AG04449 (cell line): Measurements from ENCODE around the gene PGAP6.
"Not testable (repeated sequence)": the region's sequence is repeated elsewhere in the genome, so short reads cannot be mapped to it uniquely, and the experiment has no call there.

Experiments used
- CTCF ChIA-PET: fragments of 350-600 bp; formaldehyde crosslinking; extraction: SDS; loops from one replicate; lab custom pipeline; 2021; ENCODE audit warnings: antibody characterized with exemption; lab: Yijun Ruan, JAX
- POLR2A ChIA-PET: fragments of 400-600, 350-600 bp; formaldehyde crosslinking; extraction: SDS; loops from one replicate; lab custom pipeline; 2020; ENCODE audit warnings: antibody characterized with exemption, inconsistent platforms; lab: Yijun Ruan, JAX
- DNase-seq: peaks from one replicate; pipeline ENCODE4 v3.0.0-alpha.2; 2010; ENCODE audit warnings: low read depth, low spot score
- H3K4me3 ChIP-seq: 2 replicates; pipeline ENCODE4 v1.5.1; 2011; ENCODE audit warnings: low read depth, mild to moderate bottlenecking, control low read depth, low read length
- CTCF ChIP-seq: IDR thresholded peaks from one replicate; pipeline ENCODE4 v1.5.1; 2011; ENCODE audit warnings: mild to moderate bottlenecking, moderate library complexity, low read length, control low read depth, inconsistent platforms; ENCODE audit not compliant: insufficient read depth; ENCODE audit errors: missing control alignments

The PGAP6 gene

GRCh38 chr16:352547-353403 lies 29.0 kb downstream of the PGAP6 start, which contains the start of gene AXIN1:
TSS of gene AXIN1 (minus strand) at chr16:352723. CDS start at chr16:347025, 5,698 bp downstream.
- no peak for DNase-seq
- peak; percentile 52 for TF ChIP-seq CTCF
- peak within 1 kb of the TSS; percentile 73 for H3K4me3 ChIP-seq
- POLR2A ChIA-PET = no interaction called here
- CTCF ChIA-PET = interaction anchor here (0.6 to 1.8 kb wide), 12 partner anchors 10 to 280 kb away, joined by 3 to 14 read pairs (median 3); partner anchors contain the start of genes LUC7L and RHBDF1

- no peak for DNase-seq
- ChIA-PET CTCF (interaction anchor here (0.6 to 2.4 kb wide), 17 partner anchors 9 to 280 kb away, joined by 3 to 14 read pairs (median 3); partner anchors contain the start of genes LUC7L and RHBDF1), POLR2A (no interaction called here)
- peak overlapping the region; percentile 73 for H3K4me3 ChIP-seq
- TF ChIP-seq CTCF = no peak
Measured at GRCh38 chr16:351804-352520, 29.8 kb downstream of the PGAP6 start.

- no peak for DNase-seq
- H3K4me3 ChIP-seq = no peak overlapping the region
- TF ChIP-seq CTCF = no peak
- POLR2A ChIA-PET = no interaction called here
- CTCF ChIA-PET = interaction anchor here (0.6 to 2.4 kb wide), 5 partner anchors 10 to 243 kb away, joined by 3 to 8 read pairs (median 3); partner anchors contain the start of gene FAM234A
Measured at GRCh38 chr16:350203-350602, 31.6 kb downstream of the PGAP6 start.

- no peak for DNase-seq
- ChIA-PET CTCF (interaction anchor here (0.9 to 1.8 kb wide), 4 partner anchors 12 to 231 kb away, joined by 3 to 6 read pairs (median 4); partner anchors contain the start of gene FAM234A), POLR2A (no interaction called here)
- H3K4me3 ChIP-seq = no peak overlapping the region
- TF ChIP-seq CTCF = no peak
Measured at GRCh38 chr16:349211-349610, 32.6 kb downstream of the PGAP6 start.

GRCh38 chr16:348495-348894 lies 33.3 kb downstream of the PGAP6 start:
- CTCF ChIA-PET = interaction anchor here (0.9 to 1.8 kb wide), 3 partner anchors 11 to 231 kb away, joined by 3 to 6 read pairs (median 4); no protein-coding TSS in a partner anchor
- POLR2A ChIA-PET, DNase-seq, H3K4me3 ChIP-seq: not testable (repeated sequence)

- no peak overlapping the region for H3K4me3 ChIP-seq
- ChIA-PET POLR2A (no interaction called here), CTCF (no interaction called here)
- DNase-seq = no peak
- TF ChIP-seq CTCF = no peak
Measured at GRCh38 chr16:347203-347602, 34.6 kb downstream of the PGAP6 start.
